ENCODE measurements around the gene NBPF9.
"Not testable (repeated sequence)": the region's sequence is repeated elsewhere in the genome, so short reads cannot be mapped to it uniquely, and the experiment has no call there.

Gene NBPF9

GRCh38 chr1:149013513-149013912, 89.8 kb downstream of the NBPF9 start:
- not testable (repeated sequence) for DNase-seq (ENCODE audit: low spot score); FAIRE-seq

GRCh38 chr1:149012599-149012998, 90.8 kb downstream of the NBPF9 start:
- DNase-seq (ENCODE audit: low spot score); FAIRE-seq: not testable (repeated sequence)

DNA sequence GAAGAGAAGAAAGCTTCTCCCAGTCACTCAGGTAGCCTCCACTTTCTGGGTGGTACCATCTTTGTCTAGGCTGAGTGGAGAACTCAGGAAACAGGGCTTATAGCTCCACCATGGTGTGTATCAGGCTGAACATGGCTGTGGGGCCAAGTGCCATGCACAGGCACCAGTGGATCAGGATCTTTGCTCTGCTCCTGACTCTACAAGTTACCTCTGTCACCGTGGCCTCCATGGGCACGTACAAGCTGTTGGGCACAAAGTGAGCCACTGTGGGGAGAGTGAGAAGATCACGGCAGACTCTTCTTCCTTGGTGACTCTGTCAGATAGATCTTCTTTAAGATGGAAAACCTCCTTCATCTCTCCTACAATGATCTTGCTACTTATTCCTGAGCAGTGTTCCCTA, 93.6 kb downstream of the NBPF9 start:
- not testable (repeated sequence) for DNase-seq (ENCODE audit: low spot score); FAIRE-seq

DNA sequence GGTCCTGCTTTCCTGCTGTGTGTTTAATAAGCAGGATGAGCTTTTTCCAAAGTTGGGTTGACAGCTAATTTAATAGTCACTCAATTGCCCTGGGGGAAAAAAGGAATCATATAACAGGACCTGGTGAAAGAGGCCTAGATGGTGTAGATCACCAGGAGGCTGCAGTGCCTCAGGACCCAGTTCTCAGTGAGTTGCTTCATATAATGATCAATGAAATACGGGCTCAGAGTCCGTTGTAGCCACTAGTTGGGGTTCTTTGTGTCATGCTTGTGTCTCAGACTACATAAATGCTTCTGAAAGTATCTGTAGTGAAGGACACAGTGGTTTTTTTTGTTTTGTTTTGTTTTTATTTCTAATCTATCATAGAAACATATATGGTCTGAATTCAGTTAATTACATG, 94.6 kb downstream of the NBPF9 start:
- not testable (repeated sequence) for FAIRE-seq

DNA sequence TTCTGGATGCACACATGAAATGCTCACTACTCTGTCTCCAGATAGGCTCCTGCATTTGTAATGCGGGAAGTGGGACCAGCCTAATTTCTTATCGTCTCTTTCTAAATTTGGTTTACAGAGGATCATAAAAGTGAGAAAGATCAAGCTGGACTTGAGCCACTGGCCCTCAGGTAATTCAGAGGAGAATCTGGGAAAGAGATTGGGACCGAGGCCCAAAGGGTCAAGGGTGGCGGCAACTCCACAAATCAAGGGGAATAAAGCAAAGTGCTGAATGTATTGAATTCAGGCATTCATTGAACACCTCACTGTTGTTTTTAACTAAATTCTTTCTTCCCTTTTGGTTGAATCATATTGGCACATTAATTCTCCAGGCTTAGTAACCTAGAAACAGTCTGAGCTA, 95.0 kb downstream of the NBPF9 start:
- DNase-seq (ENCODE audit: low spot score); FAIRE-seq: not testable (repeated sequence)

More for the DNA sequence above, 94.6 kb downstream of the NBPF9 start:
- DNase-seq (ENCODE audit: low spot score) = not testable (repeated sequence)

All from urothelium cell line (cell line).